OCI-LY1 (cell line): ENCODE data around the gene TDRD10.

Experiments
- CTCF ChIP-seq: fragments of 200-600 bp; sonication (generic), shearing (Covaris generic); IDR thresholded peaks from 2 replicates; pipeline ENCODE4 v1.5.1; 2017; ENCODE audit warnings: mild to moderate bottlenecking, antibody characterized with exemption, low read length, moderate library complexity, mixed read lengths
- EZH2 ChIP-seq: fragments of 200-600 bp; sonication (generic), shearing (Covaris generic); IDR thresholded peaks from 2 replicates; pipeline ENCODE4 v1.8.0; 2017; ENCODE audit warnings: borderline replicate concordance, mixed run types, mild to moderate bottlenecking, antibody characterized with exemption, low read length, moderate library complexity, mixed read lengths

- no peak for TF ChIP-seq CTCF
- no peak for TF ChIP-seq EZH2
Measured at GRCh38 chr1:154551474-154551873, 49.5 kb downstream of the TDRD10 start.
